Peyer's patch (tissue), 4 donors: Measurements from ENCODE around the gene HMGXB3. TPM values are rescaled to one million over a fixed set of nuclear protein-coding genes. Genes with fewer than 3 reads are reported as not detected.

Source experiments
- DNase-seq, 3 donors: peaks; one replicate each; pipeline ENCODE4 v3.0.0-alpha.2; 2017 to 2019
- H3K27ac ChIP-seq, 4 donors: fragments of 200-600 bp; sonication (generic); one replicate each; pipeline ENCODE4 v1.5.1; 2016 to 2019
- H3K27me3 ChIP-seq, 2 donors: fragments of 200-600 bp; sonication (generic); one replicate each; pipeline ENCODE4 v1.5.1; 2019
- H3K36me3 ChIP-seq, 3 donors: fragments of 200-600 bp; sonication (generic); one replicate each; pipeline ENCODE4 v1.5.1; 2016 to 2019
- H3K4me1 ChIP-seq, 4 donors: fragments of 200-600 bp; sonication (generic); one replicate each; pipeline ENCODE4 v1.5.1; 2016 to 2019
- H3K4me3 ChIP-seq, 4 donors: fragments of 200-600 bp; sonication (generic); 1 replicate in 3 of 4; 2 replicates in 1 of 4; pipeline ENCODE4 v1.5.1; 2016 to 2019; ENCODE audit warnings: mild to moderate bottlenecking in 1 of 4
- H3K9me3 ChIP-seq, 4 donors: fragments of 200-600 bp; sonication (generic); one replicate each; pipeline ENCODE4 v1.5.1; 2016 to 2019; ENCODE audit warnings: mild to moderate bottlenecking in 1 of 4
- CTCF ChIP-seq, 6 experiments: fragments of 450-650 bp in 4 of 6; fragments of 200-600 bp in 2 of 6; sonication (generic) in 1 of 6; IDR thresholded peaks; one replicate each; pipeline ENCODE4 v1.5.1; 2017 to 2019; ENCODE audit warnings: antibody characterized with exemption in 6 of 6, mild to moderate bottlenecking in 3 of 6, moderate library complexity in 1 of 6
- POLR2A ChIP-seq, 2 donors: fragments of 450-650 bp; IDR thresholded peaks; one replicate each; pipeline ENCODE4 v1.5.1; 2017; ENCODE audit warnings: antibody characterized with exemption in 2 of 2, mild to moderate bottlenecking in 2 of 2, moderate library complexity in 2 of 2
- total RNA-seq, 4 donors: library from RNA; depleted of rRNA; stranded (reverse); fragments of >200 nt; gene quantifications; one replicate each; pipeline ENCODE4 v1.1.0, GENCODE V29; 2016

Gene HMGXB3
- 10 to 100 TPM; 24.3 to 45.0 (median 41.4) TPM for total RNA-seq

- peak; percentile 91 to 96 (median 91) for DNase-seq
- peak within 1 kb of the TSS; percentile 87 to 94 (median 90) for H3K27ac ChIP-seq
- TF ChIP-seq POLR2A (IDR thresholded peaks at IDR 0.05) (peak; percentile 58 to 68), CTCF (IDR thresholded peaks at IDR 0.05) (peak in 2 of 6 experiments; percentile 7 to 32)
- H3K9me3 ChIP-seq: no peaks in the 10 kb centered on the region
- no peaks in the 10 kb centered on the region for H3K27me3 ChIP-seq
- no peaks in the 10 kb centered on the region for H3K36me3 ChIP-seq
- peaks cover 0 to 28% (median 0%) of the 10 kb centered on the region in 4 donors for H3K4me1 ChIP-seq
- H3K4me3 ChIP-seq: peak within 1 kb of the TSS; percentile 83 to 99 (median 94)
These were observed at the start of gene HMGXB3, which contains the start of gene TIGD6 for GRCh38 chr5:150000256-150000989. Gene HMGXB3, plus strand, starts transcription at chr5:150000739. Its CDS starts 4,114 bp downstream, at chr5:150004853. Gene TIGD6, minus strand, starts transcription at chr5:150000654. Its CDS starts 4,306 bp downstream, at chr5:149996348.

GRCh38 chr5:149951138-149951749 is 49.3 kb upstream of the HMGXB3 start:
- no peak overlapping the region for H3K4me3 ChIP-seq
- peaks cover 0 to 7% (median 2%) of the 10 kb centered on the region in 4 donors for H3K4me1 ChIP-seq
- H3K9me3 ChIP-seq: no peaks in the 10 kb centered on the region
- H3K27me3 ChIP-seq: no peaks in the 10 kb centered on the region
- H3K27ac ChIP-seq: no peak overlapping the region
- H3K36me3 ChIP-seq: no peaks in the 10 kb centered on the region
- TF ChIP-seq POLR2A (IDR thresholded peaks at IDR 0.05) (no peak), CTCF (IDR thresholded peaks at IDR 0.05) (no peak)
- no peak for DNase-seq

- no peaks in the 10 kb centered on the region for H3K9me3 ChIP-seq
- no peak for TF ChIP-seq POLR2A (IDR thresholded peaks at IDR 0.05)
- no peak for TF ChIP-seq CTCF (IDR thresholded peaks at IDR 0.05)
These were observed 47.0 kb upstream of the HMGXB3 start for GRCh38 chr5:149953436-149954121.

GRCh38 chr5:149954798-149955197 is 45.7 kb upstream of the HMGXB3 start:
- no peak overlapping the region for H3K4me3 ChIP-seq
- DNase-seq: no peak
- TF ChIP-seq CTCF (IDR thresholded peaks at IDR 0.05) (no peak), POLR2A (IDR thresholded peaks at IDR 0.05) (no peak)
- no peak overlapping the region for H3K27ac ChIP-seq
- no peaks in the 10 kb centered on the region for H3K27me3 ChIP-seq
- H3K36me3 ChIP-seq: no peaks in the 10 kb centered on the region
- no peaks in the 10 kb centered on the region for H3K9me3 ChIP-seq
- peaks cover 0 to 6% (median 2%) of the 10 kb centered on the region in 4 donors for H3K4me1 ChIP-seq

More at GRCh38 chr5:149953436-149954121, 47.0 kb upstream of the HMGXB3 start:
- Histone ChIP-seq H3K4me3 (no peak overlapping the region), H3K27ac (no peak overlapping the region), H3K4me1 (no peaks in the 10 kb centered on the region), H3K36me3 (no peaks in the 10 kb centered on the region), H3K27me3 (no peaks in the 10 kb centered on the region)
- DNase-seq: no peak

- Histone ChIP-seq H3K27ac (no peak overlapping the region), H3K27me3 (no peaks in the 10 kb centered on the region)
- no peak for DNase-seq
These were observed 43.9 kb upstream of the HMGXB3 start for GRCh38 chr5:149956685-149957084.

More at GRCh38 chr5:149956685-149957084, 43.9 kb upstream of the HMGXB3 start:
- no peak for TF ChIP-seq CTCF (IDR thresholded peaks at IDR 0.05)
- no peak for TF ChIP-seq POLR2A (IDR thresholded peaks at IDR 0.05)
- H3K4me1 ChIP-seq: peaks cover 0 to 8% (median 5%) of the 10 kb centered on the region in 4 donors
- H3K9me3 ChIP-seq: no peaks in the 10 kb centered on the region
- H3K4me3 ChIP-seq: no peak overlapping the region
- no peaks in the 10 kb centered on the region for H3K36me3 ChIP-seq
